ENCODE measurements around the gene CDC42BPB. TPM values are rescaled to one million over a fixed set of nuclear protein-coding genes. Genes with fewer than 3 reads are reported as not detected.

The CDC42BPB gene
- total RNA-seq, 2 donors from 2014 or later: 66.2 to 102 TPM

GRCh38 chr14:102969060-102969791, 88.1 kb downstream of the CDC42BPB start:
- no peak overlapping the region for H3K27ac ChIP-seq
- DNase-seq (no peak), ATAC-seq (no peak)
- no peak overlapping the region for H3K4me3 ChIP-seq
- intact Hi-C loops (cut with DNase I): no loop called here
- TF ChIP-seq POLR2A (IDR thresholded peaks at IDR 0.05) (no peak), CTCF (IDR thresholded peaks at IDR 0.05) (no peak)
- no peaks in the 10 kb centered on the region for H3K9me3 ChIP-seq
- H3K4me1 ChIP-seq: no peaks in the 10 kb centered on the region
- H3K36me3 ChIP-seq (replicated peaks in 1 of 2; ENCODE audit: insufficient read depth in 1 of 2, low read depth in 2 of 2): peaks cover 10 to 49% of the 10 kb centered on the region in 2 donors
- WGBS, 2 donors: 91 to 96% methylated on average over 24 to 25 of the region's 26 CpGs
- no peaks in the 10 kb centered on the region for H3K27me3 ChIP-seq

GRCh38 chr14:102968306-102968705, 89.0 kb downstream of the CDC42BPB start:
- intact Hi-C loops (cut with DNase I): no loop called here
- WGBS, 2 donors: 89 to 96% methylated on average over 13 of the region's 13 CpGs
- peaks cover 14 to 48% of the 10 kb centered on the region in 2 donors for H3K36me3 ChIP-seq (replicated peaks in 1 of 2; ENCODE audit: insufficient read depth in 1 of 2, low read depth in 2 of 2)

GRCh38 chr14:102967506-102967795, 89.9 kb downstream of the CDC42BPB start:
- Histone ChIP-seq H3K27me3 (no peaks in the 10 kb centered on the region), H3K4me3 (no peak overlapping the region), H3K36me3 (replicated peaks in 1 of 2; ENCODE audit: insufficient read depth in 1 of 2, low read depth in 2 of 2) (peaks cover 14 to 50% of the 10 kb centered on the region in 2 donors), H3K27ac (no peak overlapping the region), H3K9me3 (no peaks in the 10 kb centered on the region), H3K4me1 (no peaks in the 10 kb centered on the region)
- intact Hi-C loops (cut with DNase I): no loop called here
- DNase-seq: no peak
- no peak for ATAC-seq
- 91 to 96% methylated on average over 14 of the region's 14 CpGs for WGBS, 2 donors
- TF ChIP-seq POLR2A (IDR thresholded peaks at IDR 0.05) (no peak), CTCF (IDR thresholded peaks at IDR 0.05) (no peak)

More at GRCh38 chr14:102968306-102968705, 89.0 kb downstream of the CDC42BPB start:
- no peaks in the 10 kb centered on the region for H3K9me3 ChIP-seq
- TF ChIP-seq CTCF (IDR thresholded peaks at IDR 0.05): no peak
- TF ChIP-seq POLR2A (IDR thresholded peaks at IDR 0.05): no peak
- H3K27me3 ChIP-seq: no peaks in the 10 kb centered on the region
- no peak overlapping the region for H3K4me3 ChIP-seq
- ATAC-seq (no peak), DNase-seq (no peak)
- no peaks in the 10 kb centered on the region for H3K4me1 ChIP-seq
- H3K27ac ChIP-seq: no peak overlapping the region

- no peaks in the 10 kb centered on the region for H3K27me3 ChIP-seq
- intact Hi-C loops (cut with DNase I): no loop called here
- TF ChIP-seq CTCF (IDR thresholded peaks at IDR 0.05): no peak
- TF ChIP-seq POLR2A (IDR thresholded peaks at IDR 0.05): no peak
- ATAC-seq (no peak), DNase-seq (no peak)
- 89 to 90% methylated on average over 21 of the region's 21 CpGs for WGBS, 2 donors
- no peak overlapping the region for H3K27ac ChIP-seq
- H3K4me1 ChIP-seq: no peaks in the 10 kb centered on the region
- peaks cover 16 to 55% of the 10 kb centered on the region in 2 donors for H3K36me3 ChIP-seq (replicated peaks in 1 of 2; ENCODE audit: insufficient read depth in 1 of 2, low read depth in 2 of 2)
- H3K9me3 ChIP-seq: no peaks in the 10 kb centered on the region
- no peak overlapping the region for H3K4me3 ChIP-seq
Observed at GRCh38 chr14:102966681-102967505, 90.5 kb downstream of the CDC42BPB start.
